HT-29 (cell line): Measurements from ENCODE around the gene UNC119B. TPM values are rescaled to one million over a fixed set of nuclear protein-coding genes. Genes with fewer than 3 reads are reported as not detected.

Source experiments
- DNase-seq: peaks from one replicate; pipeline ENCODE4 v3.0.0-alpha.2; 2015; ENCODE audit warnings: low spot score
- total RNA-seq: library from RNA; depleted of rRNA; stranded (reverse); fragments of >200 nt; shearing (Covaris generic); gene quantifications from 2 replicates; pipeline ENCODE4 v1.2.3, GENCODE V29; 2014

Gene UNC119B
- total RNA-seq, 1 experiment from 2014 or later, result 16.7 TPM

GRCh38 chr12:120687578-120688289 lies 22.5 kb upstream of the UNC119B start:
- peak; percentile 62 for DNase-seq

GRCh38 chr12:120688527-120689071 lies 21.7 kb upstream of the UNC119B start:
- DNase-seq, result peak; percentile 74

- DNase-seq, result no peak
Measured at GRCh38 chr12:120689397-120690082, 20.7 kb upstream of the UNC119B start.

GRCh38 chr12:120690083-120690450 lies 20.2 kb upstream of the UNC119B start:
- no peak for DNase-seq

- no peak for DNase-seq
Measured at GRCh38 chr12:120690978-120691377, 19.3 kb upstream of the UNC119B start.

- no peak for DNase-seq
Measured at GRCh38 chr12:120692524-120693033, 17.7 kb upstream of the UNC119B start.

- DNase-seq, result no peak
Measured at GRCh38 chr12:120693848-120694247, 16.4 kb upstream of the UNC119B start.

GRCh38 chr12:120696626-120697025 lies 13.6 kb upstream of the UNC119B start:
- DNase-seq, result no peak

GRCh38 chr12:120697344-120697743 lies 12.9 kb upstream of the UNC119B start:
- DNase-seq, result no peak

- no peak for DNase-seq
Measured at GRCh38 chr12:120698665-120699064, 11.6 kb upstream of the UNC119B start.

- DNase-seq, result no peak
Measured at GRCh38 chr12:120699553-120699952, 10.7 kb upstream of the UNC119B start.

GRCh38 chr12:120700886-120701285 lies 9.4 kb upstream of the UNC119B start:
- DNase-seq, result no peak

- no peak for DNase-seq
Measured at GRCh38 chr12:120702637-120703036, 7.6 kb upstream of the UNC119B start.

- DNase-seq, result no peak
Measured at GRCh38 chr12:120703311-120703942, 6.8 kb upstream of the UNC119B start.

GRCh38 chr12:120705618-120706017 lies 4.6 kb upstream of the UNC119B start:
- DNase-seq, result no peak

- no peak for DNase-seq
Measured at GRCh38 chr12:120706029-120706428, 4.2 kb upstream of the UNC119B start.

GRCh38 chr12:120708651-120709050 lies 1.6 kb upstream of the UNC119B start:
- DNase-seq, result no peak

GRCh38 chr12:120710805-120711296 lies 593 bp downstream of the UNC119B start:
- DNase-seq, result peak; percentile 30

GRCh38 chr12:120711411-120711810 lies 1.2 kb downstream of the UNC119B start:
- no peak for DNase-seq

- no peak for DNase-seq
Measured at GRCh38 chr12:120712610-120713009, 2.4 kb downstream of the UNC119B start.

GRCh38 chr12:120713861-120714482 lies 3.7 kb downstream of the UNC119B start:
- peak; percentile 92 for DNase-seq

GRCh38 chr12:120718055-120718454 lies 7.8 kb downstream of the UNC119B start:
- DNase-seq, result no peak
